Esophagus mucosa (tissue), 1 donor: ENCODE results near the gene ARHGEF28. TPM values are rescaled to one million over a fixed set of nuclear protein-coding genes. Genes with fewer than 3 reads are reported as not detected.

Experiments
- ATAC-seq: fragments of 200-7000 bp; cut with Tn5 transposase; one replicate; pipeline ENCODE4 v1.9.1; 2020
- total RNA-seq: library from RNA; stranded (reverse); gene quantifications from one replicate; pipeline ENCODE4 v1.2.4, GENCODE V29; 2023
- donor health status: DM: yes; HTN: yes; CAD: no.

ARHGEF28 gene
- total RNA-seq, 1 donor from 2014 or later = 7.8 TPM

GRCh38 chr5:73865315-73865714, 239.3 kb downstream of the ARHGEF28 start:
- ATAC-seq = no peak

GRCh38 chr5:73867345-73868335, 241.6 kb downstream of the ARHGEF28 start:
- no peak for ATAC-seq

- ATAC-seq = no peak
These were observed 257.6 kb downstream of the ARHGEF28 start for GRCh38 chr5:73883646-73884045.

- ATAC-seq = no peak
These were observed 261.7 kb downstream of the ARHGEF28 start for GRCh38 chr5:73887688-73888087.

GRCh38 chr5:73890569-73890968, 264.6 kb downstream of the ARHGEF28 start:
- ATAC-seq = no peak

GRCh38 chr5:73892218-73892617, 266.2 kb downstream of the ARHGEF28 start:
- no peak for ATAC-seq

- ATAC-seq = no peak
These were observed 266.8 kb downstream of the ARHGEF28 start for GRCh38 chr5:73892806-73893205.

- ATAC-seq = no peak
These were observed 267.8 kb downstream of the ARHGEF28 start for GRCh38 chr5:73893813-73894212.

GRCh38 chr5:73894860-73895259, 268.9 kb downstream of the ARHGEF28 start:
- ATAC-seq = no peak

GRCh38 chr5:73895471-73895870, 269.5 kb downstream of the ARHGEF28 start:
- no peak for ATAC-seq

GRCh38 chr5:73896097-73896496, 270.1 kb downstream of the ARHGEF28 start:
- ATAC-seq = no peak

GRCh38 chr5:73896668-73897067, 270.7 kb downstream of the ARHGEF28 start:
- no peak for ATAC-seq

- no peak for ATAC-seq
These were observed 271.9 kb downstream of the ARHGEF28 start for GRCh38 chr5:73897893-73898292.

GRCh38 chr5:73899055-73899454, 273.1 kb downstream of the ARHGEF28 start:
- ATAC-seq = no peak

- ATAC-seq = no peak
These were observed 273.9 kb downstream of the ARHGEF28 start for GRCh38 chr5:73899916-73900315.

GRCh38 chr5:73900566-73900965, 274.6 kb downstream of the ARHGEF28 start:
- no peak for ATAC-seq

- peak; percentile 58 for ATAC-seq
These were observed 275.0 kb downstream of the ARHGEF28 start for GRCh38 chr5:73901043-73901442.

GRCh38 chr5:73901455-73901854, 275.5 kb downstream of the ARHGEF28 start:
- ATAC-seq = no peak

GRCh38 chr5:73902327-73903051, 276.5 kb downstream of the ARHGEF28 start:
- ATAC-seq = peak; percentile 49

- no peak for ATAC-seq
These were observed 277.2 kb downstream of the ARHGEF28 start for GRCh38 chr5:73903169-73903568.

GRCh38 chr5:73906277-73906676, 280.3 kb downstream of the ARHGEF28 start:
- peak; percentile 44 for ATAC-seq

- no peak for ATAC-seq
These were observed 281.2 kb downstream of the ARHGEF28 start for GRCh38 chr5:73907164-73907563.

- no peak for ATAC-seq
These were observed 282.4 kb downstream of the ARHGEF28 start for GRCh38 chr5:73908395-73908794.

- no peak for ATAC-seq
These were observed 282.9 kb downstream of the ARHGEF28 start for GRCh38 chr5:73908846-73909245.
